Measurements from ENCODE around the gene RAB22A.

DNA sequence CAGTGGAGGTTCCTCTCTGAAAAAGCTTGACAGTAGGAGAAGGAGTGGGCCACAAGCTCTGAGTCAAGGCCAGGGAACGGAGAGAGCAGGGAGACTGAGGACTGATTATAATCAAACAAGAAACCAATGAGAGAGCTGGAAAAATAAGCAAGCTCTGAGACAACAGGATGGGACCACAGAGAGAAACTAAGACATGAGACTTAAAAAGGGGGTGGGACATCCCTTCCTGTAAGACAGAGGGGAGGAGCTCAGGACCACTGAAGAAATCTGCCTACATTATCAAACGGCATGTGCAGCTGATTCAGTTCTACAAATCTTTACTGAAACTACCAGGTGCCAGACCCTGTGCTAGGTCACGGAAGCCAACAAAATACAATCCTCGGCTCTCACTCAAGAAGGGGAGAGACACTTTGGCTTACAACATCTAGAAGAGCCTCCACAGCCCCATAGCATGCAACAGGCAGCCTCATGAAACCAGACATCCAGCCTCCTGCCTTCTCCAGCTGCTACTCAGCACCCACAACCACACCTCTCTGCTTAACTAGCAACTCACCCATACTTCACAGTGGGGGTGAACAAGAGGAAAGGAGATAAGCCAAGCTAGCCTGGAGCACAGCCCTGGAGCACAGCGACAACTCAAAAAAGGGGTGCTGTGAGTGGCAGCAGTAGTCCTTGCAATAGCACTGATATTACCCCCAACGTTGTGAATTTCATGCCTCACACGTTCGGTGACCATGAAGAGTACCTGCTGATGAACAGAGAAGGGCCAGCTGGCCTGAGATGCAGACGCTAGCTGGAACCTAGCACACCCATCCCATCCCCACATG, 41.9 kb upstream of the RAB22A start:
- TF ChIP-seq CTCF (IDR thresholded peaks at IDR 0.05) = no peak
- TF ChIP-seq POLR2A (IDR thresholded peaks at IDR 0.05) = no peak
